HepG2 (cell line): ENCODE data around the gene DHX29. TPM values are rescaled to one million over a fixed set of nuclear protein-coding genes. Genes with fewer than 3 reads are reported as not detected.

Experiments
- ATAC-seq: fragments of 200-7000 bp; cut with Tn5 transposase; 3 replicates; pipeline ENCODE4 v1.9.1; 2020; ENCODE audit warnings: mild to moderate bottlenecking, moderate library complexity
- BruUV-seq: library from RNA; stranded (reverse); fragments of 400-500 nt; replicated peaks from 2 replicates; lab custom pipeline; 2021; lab: Mats Ljungman, UMichigan
- CTCF ChIA-PET: fragments of 300-600 bp; formaldehyde crosslinking; extraction: SDS; loops from one replicate; lab custom pipeline; 2021; ENCODE audit warnings: low total read pairs, inconsistent platforms, low intra/inter-chr PET ratio; lab: Yijun Ruan, JAX
- POLR2A ChIA-PET: fragments of 350-600 bp; sonication (Branson Sonifier 250); formaldehyde crosslinking; loops from one replicate; lab custom pipeline; 2020; ENCODE audit warnings: antibody characterized with exemption, inconsistent platforms; lab: Yijun Ruan, JAX
- DNase-seq: peaks from one replicate; pipeline ENCODE4 v3.0.0-alpha.2; 2015; ENCODE audit warnings: low spot score
- FAIRE-seq: peaks from 3 replicates; lab custom pipeline; 2011; peaks lifted over from hg19 to GRCh38; lab: Jason Lieb, UNC
- H2AFZ ChIP-seq: one replicate; pipeline ENCODE4 v1.6.1; 2011; ENCODE audit warnings: low read length, inconsistent platforms
- H3K27ac ChIP-seq: fragments of 300-600 bp; 3 replicates; pipeline ENCODE4 v1.8.0; 2011; ENCODE audit warnings: mixed run types, mild to moderate bottlenecking, mixed read lengths, low read length, inconsistent platforms; ENCODE audit not compliant: insufficient read depth; ENCODE audit errors: extremely low read length
- H3K27me3 ChIP-seq, 2 experiments: fragments of 200-600 bp in 1 of 2; 2 replicates in 1 of 2; 3 replicates in 1 of 2; pipeline versions ENCODE4 v1.6.0 to v1.8.0; 2011; ENCODE audit warnings: low read length in 2 of 2, mild to moderate bottlenecking in 2 of 2, moderate library complexity in 2 of 2, inconsistent platforms in 1 of 2; ENCODE audit not compliant: insufficient read depth in 2 of 2, control insufficient read depth in 1 of 2
- H3K36me3 ChIP-seq, 2 experiments: fragments of 200-600 bp in 1 of 2; replicated peaks in 1 of 2; 2 replicates in 1 of 2; 3 replicates in 1 of 2; pipeline versions ENCODE4 v1.5.1 to v1.8.0; 2011; ENCODE audit warnings: low read length in 2 of 2, inconsistent platforms in 1 of 2; ENCODE audit not compliant: insufficient read depth in 2 of 2, control insufficient read depth in 1 of 2
- H3K4me1 ChIP-seq: 2 replicates; pipeline ENCODE4 v1.5.1; 2012; ENCODE audit warnings: low read length, inconsistent platforms; ENCODE audit not compliant: insufficient read depth
- H3K4me2 ChIP-seq: 2 replicates; pipeline ENCODE4 v1.6.0; 2011; ENCODE audit warnings: low read depth, low read length, inconsistent platforms
- H3K4me3 ChIP-seq, 3 experiments: fragments of 200-600 bp in 1 of 3; sonication (generic), shearing (Covaris generic) in 1 of 3; replicated peaks in 1 of 3; 2 replicates each; pipeline ENCODE4 v1.5.1; 2011 to 2016; ENCODE audit warnings: low read length in 3 of 3, inconsistent platforms in 2 of 3, low read depth in 2 of 3, mild to moderate bottlenecking in 2 of 3, control low read depth in 1 of 3, mixed read lengths in 1 of 3; ENCODE audit not compliant: insufficient read depth in 1 of 3
- H3K79me2 ChIP-seq: one replicate; pipeline ENCODE4 v1.6.1; 2011; ENCODE audit warnings: low read length, inconsistent platforms; ENCODE audit not compliant: insufficient read depth
- H3K9ac ChIP-seq: 2 replicates; pipeline ENCODE4 v1.6.0; 2011; ENCODE audit warnings: mild to moderate bottlenecking, low read depth, low read length, inconsistent platforms; ENCODE audit not compliant: insufficient read depth
- H3K9me3 ChIP-seq: 2 replicates; pipeline ENCODE4 v1.5.1; 2012; ENCODE audit warnings: mild to moderate bottlenecking, low read length
- H4K20me1 ChIP-seq: 2 replicates; pipeline ENCODE4 v1.6.0; 2011; ENCODE audit warnings: inconsistent platforms, mild to moderate bottlenecking, low read length, moderate library complexity; ENCODE audit not compliant: insufficient read depth
- AGO1 ChIP-seq: fragments of 200-400 bp; formaldehyde crosslinking; IDR thresholded peaks from 2 replicates; pipeline ENCODE4 v1.6.1; 2017; ENCODE audit warnings: mild to moderate bottlenecking, low read depth, low read length, moderate library complexity; ENCODE audit not compliant: poor library complexity, severe bottlenecking
- CCDC6 ChIP-seq: sonication (generic); formaldehyde crosslinking; IDR thresholded peaks from 2 replicates; pipeline ENCODE4 v1.8.1; 2022; ENCODE audit warnings: mild to moderate bottlenecking, missing genetic modification reagents, moderate library complexity
- E2F2 ChIP-seq: sonication (generic); formaldehyde crosslinking; IDR thresholded peaks from 2 replicates; pipeline ENCODE4 v1.4.0; 2020; ENCODE audit warnings: missing genetic modification reagents, borderline replicate concordance
- EP300 ChIP-seq, 3 experiments: sonication (generic) in 1 of 3; formaldehyde crosslinking in 1 of 3; IDR thresholded peaks; 2 replicates each; pipeline versions ENCODE4 v1.5.1 to v1.6.1; 2011 to 2020; ENCODE audit warnings: low read depth in 2 of 3, low read length in 2 of 3, borderline replicate concordance in 1 of 3, improper control_type of control experiment in 1 of 3, mild to moderate bottlenecking in 1 of 3, missing genetic modification reagents in 1 of 3, moderate library complexity in 1 of 3
- HBP1 ChIP-seq: IDR thresholded peaks from 2 replicates; pipeline ENCODE4 v1.6.1; 2016; ENCODE audit warnings: low read depth, control low read depth
- IRF9 ChIP-seq: sonication (generic); formaldehyde crosslinking; IDR thresholded peaks from 2 replicates; pipeline ENCODE4 v1.8.0; 2022; ENCODE audit warnings: missing genetic modification reagents, mild to moderate bottlenecking, borderline replicate concordance
- KDM5A ChIP-seq: fragments of 200-600 bp; sonication (generic); IDR thresholded peaks from 2 replicates; pipeline ENCODE4 v1.7.0; 2018; ENCODE audit warnings: antibody characterized with exemption, mild to moderate bottlenecking, low read length, borderline replicate concordance
- MXD4 ChIP-seq: IDR thresholded peaks from 2 replicates; pipeline ENCODE4 v1.6.1; 2016; ENCODE audit warnings: mild to moderate bottlenecking, missing biosample characterization, missing genetic modification reagents
- RBFOX2 ChIP-seq: fragments of 200-400 bp; formaldehyde crosslinking; IDR thresholded peaks from 2 replicates; pipeline ENCODE4 v1.6.1; 2017; ENCODE audit warnings: low read depth, mild to moderate bottlenecking, low read length
- REPIN1 ChIP-seq: sonication (generic); formaldehyde crosslinking; IDR thresholded peaks from 2 replicates; pipeline ENCODE4 v1.8.0; 2022; ENCODE audit warnings: missing genetic modification reagents, low read depth, mild to moderate bottlenecking, borderline replicate concordance
- SIN3A ChIP-seq: IDR thresholded peaks from 2 replicates; pipeline ENCODE4 v1.6.1; 2011; ENCODE audit warnings: low read depth, mild to moderate bottlenecking, control low read depth, low read length, borderline replicate concordance
- SP1 ChIP-seq, 2 experiments: fragments of 450-650 bp in 1 of 2; sonication (generic) in 1 of 2; formaldehyde crosslinking in 1 of 2; IDR thresholded peaks; 2 replicates each; pipeline versions ENCODE4 v1.4.0 to v1.6.1; 2016 to 2020; ENCODE audit warnings: missing genetic modification reagents in 1 of 2
- SSRP1 ChIP-seq: IDR thresholded peaks from 2 replicates; pipeline ENCODE4 v1.6.1; 2016; ENCODE audit warnings: control low read depth
- ZNF350 ChIP-seq: sonication (generic); formaldehyde crosslinking; IDR thresholded peaks from 2 replicates; pipeline ENCODE4 v1.4.0; 2020; ENCODE audit warnings: mild to moderate bottlenecking, low read depth, missing genetic modification reagents, borderline replicate concordance
- ZNF512 ChIP-seq: sonication (generic); formaldehyde crosslinking; IDR thresholded peaks from 2 replicates; pipeline ENCODE4 v1.4.0; 2020; ENCODE audit warnings: mild to moderate bottlenecking, missing genetic modification reagents
- ZNF572 ChIP-seq: sonication (generic); formaldehyde crosslinking; IDR thresholded peaks from 2 replicates; pipeline ENCODE4 v1.5.1; 2020; ENCODE audit warnings: mild to moderate bottlenecking, missing genetic modification reagents
- ZNF713 ChIP-seq: sonication (generic); formaldehyde crosslinking; IDR thresholded peaks from 2 replicates; pipeline ENCODE4 v1.4.0; 2020; ENCODE audit warnings: mild to moderate bottlenecking, missing genetic modification reagents
- ZNF839 ChIP-seq: sonication (generic); formaldehyde crosslinking; IDR thresholded peaks from 2 replicates; pipeline ENCODE4 v1.4.0; 2020; ENCODE audit warnings: missing genetic modification reagents, mild to moderate bottlenecking, borderline replicate concordance
- WGBS: methylation state at CpG from one replicate; pipeline ENCODE4 v1.1.6; 2017; ENCODE audit warnings: low lambda C conversion rate; 5-methylcytosine and 5-hydroxymethylcytosine counted together
- in situ Hi-C: cut with HindIII; loops from 2 replicates; pipeline ENCODE4 v1.10.0; 2017; ENCODE audit warnings: low pct_unique_long_range_greater_than_20kb; ENCODE audit not compliant: extremely low pct_ligation_motif_present
- intact Hi-C: fragments of 100-400 bp; cut with micrococcal nuclease; formaldehyde crosslinking; loops from one replicate; pipeline ENCODE4 v1.10.0; 2022; ENCODE audit not compliant: unreplicated experiment
- polyA plus RNA-seq, 8 experiments: library from polyadenylated mRNA; depleted of rRNA in 3 of 8; stranded (reverse) in 7 of 8; unstranded in 1 of 8; fragments of >200 nt; fragmentation: Illumina TruSeq in 4 of 8; extraction: Trizol in 4 of 8; gene quantifications; 2 replicates each; pipeline versions ENCODE4 v1.2.1 to v1.2.3, GENCODE V29; 2011 to 2016; ENCODE audit warnings: low read depth in 4 of 8, missing spikeins in 1 of 8, mixed read lengths in 1 of 8; ENCODE audit not compliant: insufficient read depth in 1 of 8
- total RNA-seq, 5 experiments: library from RNA; depleted of rRNA; stranded (reverse); fragments of >200 nt; fragmentation: Illumina TruSeq; extraction: Trizol; gene quantifications; 2 replicates each; pipeline ENCODE4 v1.2.3, GENCODE V29; 2016; ENCODE audit warnings: low read depth in 1 of 5

Gene DHX29
- total and polyA plus RNA-seq, 2 of the 13 experiments (the other 11 are each of a cell fraction or from before 2014, with no cell fraction given) = 1.9 to 22.0 TPM

- peak overlapping the region; percentile 83 for H3K4me2 ChIP-seq
- under 1% methylated on average over 13 of the region's 13 CpGs for WGBS
- ATAC-seq (peak; percentile 3; the same call in 2 of the 3 replicates), FAIRE-seq (peak; percentile 42), DNase-seq (peak; percentile 4)
- peak overlapping the region; percentile 70 to 96 (median 92) for H3K4me3 ChIP-seq
- peaks cover 87% of the 10 kb centered on the region for H3K79me2 ChIP-seq
- peak overlapping the region; percentile 94 for H3K27ac ChIP-seq
- CTCF ChIA-PET = no interaction called here
- in situ Hi-C loops = no loop called here
- H3K9me3 ChIP-seq = no peaks in the 10 kb centered on the region
- peak overlapping the region; percentile 90 for H3K9ac ChIP-seq
- no peaks in the 10 kb centered on the region; the same call in 1 of the 2 replicates for H4K20me1 ChIP-seq
- intact Hi-C loops = no loop called here
- BruUV-seq = TSS peak; percentile 75
- H3K4me1 ChIP-seq = peaks cover 66% of the 10 kb centered on the region
- H3K36me3 ChIP-seq = no peaks in the 10 kb centered on the region
- H3K27me3 ChIP-seq = no peaks in the 10 kb centered on the region; a peak in 1 of 5 replicates
- POLR2A ChIA-PET = interaction anchor here (0.7 to 1.6 kb wide), 6 partner anchors 17 to 998 kb away, joined by 3 to 5 read pairs (median 3); partner anchors contain the start of genes ARL15, PLPP1 and SLC38A9
- peak overlapping the region; percentile 2 for H2AFZ ChIP-seq
- TF ChIP-seq SP1 (IDR thresholded peaks at IDR 0.05) (no peak), SP1 (CRISPR knock-in tag; IDR thresholded peaks at IDR 0.05) (no peak), REPIN1 (no peak), ZNF839 (no peak), SIN3A (0 out of 2 replicates have a peak, but pooled peaks have one; percentile 36), KDM5A (0 out of 2 replicates have a peak, but pooled peaks have one; percentile 4), ZNF512 (CRISPR knock-in tag) (no peak), IRF9 (CRISPR knock-in tag) (no peak), EP300 (IDR thresholded peaks at IDR 0.05; ENCODE audit: low read depth in 2 of 2, low read length in 2 of 2) (no peak), EP300 (CRISPR knock-in tag; IDR thresholded peaks at IDR 0.05; ENCODE audit: borderline replicate concordance) (no peak), HBP1 (CRISPR knock-in tag) (peak; percentile 24; the same call in 1 of the 2 replicates), ZNF713 (CRISPR knock-in tag) (0 out of 2 replicates have a peak, but pooled peaks have one; percentile 0), SSRP1 (CRISPR knock-in tag) (no peak), AGO1 (no peak), E2F2 (CRISPR knock-in tag) (no peak), ZNF350 (CRISPR knock-in tag) (no peak), CCDC6 (no peak), RBFOX2 (no peak), MXD4 (CRISPR knock-in tag) (no peak), ZNF572 (CRISPR knock-in tag) (no peak)
These were observed 851 bp upstream of the DHX29 start for GRCh38 chr5:55308254-55308836.
